Upper lobe of left lung (tissue), 4 donors: ENCODE data around the gene PLGRKT.
"Not testable (repeated sequence)": the region's sequence is repeated elsewhere in the genome, so short reads cannot be mapped to it uniquely, and the experiment has no call there.

ENCODE experiments used
- EP300 ChIP-seq, 4 donors: sonication (generic); formaldehyde crosslinking; IDR thresholded peaks; one replicate each; pipeline ENCODE4 v1.5.1; 2017; ENCODE audit warnings: antibody characterized with exemption in 4 of 4, control low read depth in 2 of 4
- POLR2A ChIP-seq, 4 donors: fragments of 450-650 bp; IDR thresholded peaks; one replicate each; pipeline ENCODE4 v1.5.1; 2016 to 2017; ENCODE audit warnings: antibody characterized with exemption in 4 of 4, mild to moderate bottlenecking in 2 of 4
- TF ChIP-seq, protein P1 (sequence below), 6 experiments: fragments of 450-650 bp in 4 of 6; fragments of 200-600 bp in 2 of 6; sonication (generic) in 2 of 6; IDR thresholded peaks; one replicate each; pipeline ENCODE4 v1.5.1; 2016 to 2019; ENCODE audit warnings: antibody characterized with exemption in 6 of 6

DNA sequence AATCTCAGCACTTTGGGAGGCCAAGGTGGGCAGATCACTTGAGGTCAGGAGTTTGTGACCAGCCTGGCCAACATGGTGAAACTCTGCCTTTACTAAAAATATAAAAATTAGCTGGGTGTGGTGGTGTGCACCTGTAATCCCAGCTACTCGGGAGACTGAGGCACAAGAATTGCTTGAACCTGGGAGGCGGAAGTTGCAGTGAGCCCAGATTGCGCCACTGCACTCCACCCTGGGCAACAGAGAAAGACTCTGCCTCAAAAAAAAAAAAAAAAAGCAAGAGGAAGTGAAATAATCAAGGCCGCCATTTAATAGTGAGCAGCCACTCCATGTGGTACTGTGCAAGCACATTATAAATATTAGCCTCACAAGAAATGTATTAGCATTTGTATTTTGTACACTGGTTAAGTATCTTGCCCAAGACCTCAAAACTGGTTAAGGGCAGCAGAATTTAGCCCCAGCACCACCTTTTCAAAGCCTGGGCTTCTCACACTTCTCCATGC, 27.2 kb upstream of the PLGRKT start:
- TF ChIP-seq, protein P1, sequence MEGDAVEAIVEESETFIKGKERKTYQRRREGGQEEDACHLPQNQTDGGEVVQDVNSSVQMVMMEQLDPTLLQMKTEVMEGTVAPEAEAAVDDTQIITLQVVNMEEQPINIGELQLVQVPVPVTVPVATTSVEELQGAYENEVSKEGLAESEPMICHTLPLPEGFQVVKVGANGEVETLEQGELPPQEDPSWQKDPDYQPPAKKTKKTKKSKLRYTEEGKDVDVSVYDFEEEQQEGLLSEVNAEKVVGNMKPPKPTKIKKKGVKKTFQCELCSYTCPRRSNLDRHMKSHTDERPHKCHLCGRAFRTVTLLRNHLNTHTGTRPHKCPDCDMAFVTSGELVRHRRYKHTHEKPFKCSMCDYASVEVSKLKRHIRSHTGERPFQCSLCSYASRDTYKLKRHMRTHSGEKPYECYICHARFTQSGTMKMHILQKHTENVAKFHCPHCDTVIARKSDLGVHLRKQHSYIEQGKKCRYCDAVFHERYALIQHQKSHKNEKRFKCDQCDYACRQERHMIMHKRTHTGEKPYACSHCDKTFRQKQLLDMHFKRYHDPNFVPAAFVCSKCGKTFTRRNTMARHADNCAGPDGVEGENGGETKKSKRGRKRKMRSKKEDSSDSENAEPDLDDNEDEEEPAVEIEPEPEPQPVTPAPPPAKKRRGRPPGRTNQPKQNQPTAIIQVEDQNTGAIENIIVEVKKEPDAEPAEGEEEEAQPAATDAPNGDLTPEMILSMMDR (IDR thresholded peaks at IDR 0.05) = not testable (repeated sequence)
- not testable (repeated sequence) for TF ChIP-seq EP300, POLR2A (IDR thresholded peaks at IDR 0.05)
